ENCODE data around the gene MVP. TPM values are rescaled to one million over a fixed set of nuclear protein-coding genes. Genes with fewer than 3 reads are reported as not detected.
"Not testable (repeated sequence)": the region's sequence is repeated elsewhere in the genome, so short reads cannot be mapped to it uniquely, and the experiment has no call there.

MVP gene
- total RNA-seq, 1 donor from 2014 or later, result 67.9 TPM

- ATAC-seq, result peak; percentile 85
Measured at GRCh38 chr16:29815793-29816693, 4.2 kb upstream of the MVP start, which contains the start of gene PAGR1. Gene PAGR1 (plus strand): TSS chr16:29816152. CDS start chr16:29816526, 374 bp downstream.

DNA sequence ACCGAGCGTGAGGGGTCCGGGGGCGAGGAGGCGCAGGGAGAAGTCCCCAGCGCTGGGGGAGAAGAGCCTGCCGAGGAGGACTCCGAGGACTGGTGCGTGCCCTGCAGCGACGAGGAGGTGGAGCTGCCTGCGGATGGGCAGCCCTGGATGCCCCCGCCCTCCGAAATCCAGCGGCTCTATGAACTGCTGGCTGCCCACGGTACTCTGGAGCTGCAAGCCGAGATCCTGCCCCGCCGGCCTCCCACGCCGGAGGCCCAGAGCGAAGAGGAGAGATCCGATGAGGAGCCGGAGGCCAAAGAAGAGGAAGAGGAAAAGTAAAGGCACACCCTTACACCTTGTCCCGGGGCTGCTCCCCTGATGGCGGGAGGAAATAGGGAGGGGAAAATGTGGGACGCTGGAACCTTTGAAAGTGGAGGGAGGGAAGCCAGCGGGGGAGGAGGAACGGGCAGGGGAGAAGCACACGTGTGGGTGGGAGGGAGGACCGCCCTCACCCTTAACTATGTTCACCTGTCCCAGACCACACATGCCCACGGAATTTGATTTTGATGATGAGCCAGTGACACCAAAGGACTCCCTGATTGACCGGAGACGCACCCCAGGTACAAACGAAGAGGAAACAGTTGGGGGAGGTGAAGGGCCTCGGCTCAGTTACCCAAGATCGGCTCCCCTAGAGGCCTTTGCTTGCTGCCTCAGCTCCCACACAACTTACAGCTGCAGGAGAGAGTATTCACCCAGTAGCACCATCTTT lies 3.4 kb upstream of the MVP start:
- ATAC-seq, result peak; percentile 14

GRCh38 chr16:29818082-29818481 lies 2.2 kb upstream of the MVP start:
- ATAC-seq, result no peak

DNA sequence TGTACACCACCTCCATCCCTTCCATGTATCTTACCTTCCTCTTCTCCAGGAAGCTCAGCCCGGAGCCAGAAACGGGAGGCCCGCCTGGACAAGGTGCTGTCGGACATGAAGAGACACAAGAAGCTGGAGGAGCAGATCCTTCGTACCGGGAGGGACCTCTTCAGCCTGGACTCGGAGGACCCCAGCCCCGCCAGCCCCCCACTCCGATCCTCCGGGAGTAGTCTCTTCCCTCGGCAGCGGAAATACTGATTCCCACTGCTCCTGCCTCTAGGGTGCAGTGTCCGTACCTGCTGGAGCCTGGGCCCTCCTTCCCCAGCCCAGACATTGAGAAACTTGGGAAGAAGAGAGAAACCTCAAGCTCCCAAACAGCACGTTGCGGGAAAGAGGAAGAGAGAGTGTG lies 756 bp upstream of the MVP start:
- ATAC-seq, result no peak

DNA sequence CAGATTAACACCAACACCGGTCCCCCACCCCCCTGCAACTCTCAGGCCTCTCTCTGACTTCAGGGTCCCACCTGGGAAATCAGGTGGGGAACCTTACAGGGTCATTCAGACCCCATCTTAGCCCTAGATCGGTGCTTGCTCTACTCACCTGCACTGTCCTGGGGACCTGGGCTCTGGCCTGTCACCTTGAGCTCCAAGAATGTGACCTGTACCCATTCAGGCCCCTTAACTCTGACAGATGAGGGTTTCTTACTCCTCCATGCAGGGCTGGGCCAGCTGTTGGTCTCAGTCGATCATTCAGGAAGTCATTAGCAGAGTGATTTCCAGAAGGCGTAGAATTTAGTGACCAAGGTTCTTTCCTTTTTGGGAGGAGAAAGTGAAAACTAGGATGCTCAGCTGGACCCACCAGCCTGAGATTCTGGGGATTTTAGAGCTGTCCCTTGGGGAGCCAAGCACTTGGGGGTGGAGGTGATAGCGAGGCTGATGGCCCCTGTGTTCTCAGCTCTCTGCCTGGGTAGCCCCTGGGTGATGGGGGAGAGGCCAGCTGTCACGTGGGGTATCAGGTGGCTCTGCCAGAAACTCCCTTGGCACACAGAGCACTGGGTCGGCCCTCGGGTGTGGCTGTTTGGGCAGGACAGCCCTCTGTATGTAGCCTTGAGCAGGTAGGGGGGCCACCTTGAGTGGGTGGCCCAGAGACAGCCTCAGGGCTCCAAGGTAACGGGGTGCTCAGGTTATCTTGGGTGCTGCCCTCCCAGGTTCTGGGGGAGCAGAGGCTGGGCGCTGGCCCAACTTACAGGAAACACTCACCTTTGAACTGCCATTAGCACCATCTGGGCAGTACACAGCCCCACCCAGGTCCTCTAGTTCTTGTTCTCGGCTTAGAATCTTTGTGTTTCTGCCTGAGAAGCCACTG lies 724 bp downstream of the MVP start:
- ATAC-seq, result peak; percentile 59

DNA sequence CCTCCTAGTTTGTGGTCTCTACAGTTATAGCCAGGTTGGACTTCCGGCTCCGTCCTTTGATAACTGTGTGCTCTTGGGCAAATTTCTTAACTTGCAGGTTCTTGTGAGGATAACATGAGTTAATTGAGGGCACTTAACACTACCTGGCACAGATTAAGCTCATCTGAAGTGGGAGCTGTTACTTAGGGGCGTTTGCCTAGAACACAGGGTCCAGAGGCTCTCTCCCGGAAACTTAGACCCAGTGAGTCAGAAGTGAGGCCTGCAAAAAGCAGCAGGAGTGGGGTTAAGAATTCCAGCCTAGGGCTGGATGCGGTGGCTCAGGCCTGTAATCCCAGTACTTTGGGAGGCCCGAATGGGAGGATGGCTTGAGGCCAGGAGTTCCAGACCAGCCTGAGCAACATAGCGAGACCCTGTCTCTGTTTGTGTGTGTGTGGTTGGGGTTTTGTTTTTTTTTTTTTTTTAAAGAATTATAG lies 1.4 kb downstream of the MVP start:
- ATAC-seq, result peak; percentile 30

- no peak for ATAC-seq
Measured at GRCh38 chr16:29824589-29825144, 4.4 kb downstream of the MVP start.

GRCh38 chr16:29825145-29826044 lies 5.1 kb downstream of the MVP start:
- peak; percentile 56 for ATAC-seq

GRCh38 chr16:29826342-29826695 lies 6.1 kb downstream of the MVP start:
- ATAC-seq, result no peak

DNA sequence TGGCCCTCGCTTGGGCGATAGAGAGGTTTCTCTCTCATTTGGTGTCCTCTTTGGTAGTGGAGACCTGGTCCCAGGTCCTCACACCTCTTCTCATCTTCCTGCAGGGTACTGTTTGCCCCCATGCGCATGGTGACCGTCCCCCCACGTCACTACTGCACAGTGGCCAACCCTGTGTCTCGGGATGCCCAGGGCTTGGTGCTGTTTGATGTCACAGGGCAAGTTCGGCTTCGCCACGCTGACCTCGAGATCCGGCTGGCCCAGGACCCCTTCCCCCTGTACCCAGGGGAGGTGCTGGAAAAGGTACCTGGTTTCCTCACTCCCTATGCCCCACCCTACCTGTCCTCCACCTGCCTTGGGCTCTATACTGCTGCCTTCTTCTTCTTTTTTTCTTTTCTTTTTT lies 10.5 kb downstream of the MVP start:
- ATAC-seq, result peak; percentile 4

DNA sequence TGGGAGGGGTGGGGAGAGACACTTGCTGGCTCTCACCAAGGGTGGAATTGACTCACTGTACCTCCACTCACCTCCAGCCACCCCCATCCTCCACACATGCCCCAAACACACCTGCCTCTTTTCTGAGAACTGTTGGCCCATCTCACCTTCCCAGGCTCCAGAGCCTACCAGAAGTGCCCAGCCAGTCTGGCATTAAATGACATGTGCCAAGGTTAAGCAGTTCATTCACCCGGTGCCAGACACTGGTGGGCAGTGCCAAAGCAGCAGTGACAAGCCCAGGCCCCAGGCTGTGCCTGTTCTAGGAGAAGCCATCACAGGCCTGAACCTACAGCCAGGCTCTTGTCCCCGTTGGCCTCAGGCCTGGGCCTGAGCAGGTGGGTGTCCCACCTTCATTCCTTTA lies 11.2 kb downstream of the MVP start:
- ATAC-seq, result peak; percentile 39

DNA sequence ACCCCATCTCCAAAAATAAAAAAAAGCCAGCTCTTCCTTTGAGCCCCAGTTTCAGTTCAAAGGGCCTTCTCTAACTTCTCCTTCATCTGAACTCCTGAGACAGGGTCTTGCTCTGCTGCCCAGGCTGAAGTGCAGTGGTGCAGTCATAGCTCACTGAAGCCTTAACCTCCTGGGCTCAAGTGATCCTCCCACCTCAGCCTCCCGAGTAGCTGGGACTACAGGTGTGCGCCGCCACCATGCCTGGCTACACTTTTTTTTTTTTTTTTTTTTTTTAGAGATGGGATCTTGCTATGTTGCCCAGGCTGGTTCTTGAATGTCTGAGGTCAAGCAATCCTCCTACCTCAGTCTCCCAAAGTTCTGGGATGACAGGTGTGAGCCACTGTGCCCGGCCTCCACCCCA lies 13.0 kb downstream of the MVP start:
- ATAC-seq, result not testable (repeated sequence)

DNA sequence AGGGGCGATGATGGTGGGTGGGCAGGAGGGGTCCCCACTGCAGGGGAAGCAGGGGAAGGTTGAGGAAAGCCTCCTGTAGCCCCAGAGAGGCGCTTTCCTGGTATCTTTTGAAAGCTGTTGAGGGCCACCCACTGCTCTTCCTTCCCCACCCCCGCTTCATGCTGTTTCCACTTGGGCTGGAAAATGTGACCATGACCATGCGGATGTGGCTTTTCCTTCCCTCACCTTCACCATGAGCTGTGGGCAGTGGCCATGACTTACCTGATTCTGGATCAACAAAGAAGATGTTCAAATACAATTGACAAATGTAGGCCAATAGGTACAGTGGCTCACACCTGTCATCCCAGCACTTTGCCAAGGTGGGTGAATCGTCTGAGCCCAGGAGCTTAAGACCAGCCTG lies 13.8 kb downstream of the MVP start:
- no peak for ATAC-seq

- no peak for ATAC-seq
Measured at GRCh38 chr16:29835926-29836325, 15.7 kb downstream of the MVP start.

GRCh38 chr16:29836623-29837022 lies 16.4 kb downstream of the MVP start:
- no peak for ATAC-seq

GRCh38 chr16:29837841-29838240 lies 17.6 kb downstream of the MVP start:
- ATAC-seq, result no peak

- no peak for ATAC-seq
Measured at GRCh38 chr16:29839822-29840221, 19.6 kb downstream of the MVP start.

DNA sequence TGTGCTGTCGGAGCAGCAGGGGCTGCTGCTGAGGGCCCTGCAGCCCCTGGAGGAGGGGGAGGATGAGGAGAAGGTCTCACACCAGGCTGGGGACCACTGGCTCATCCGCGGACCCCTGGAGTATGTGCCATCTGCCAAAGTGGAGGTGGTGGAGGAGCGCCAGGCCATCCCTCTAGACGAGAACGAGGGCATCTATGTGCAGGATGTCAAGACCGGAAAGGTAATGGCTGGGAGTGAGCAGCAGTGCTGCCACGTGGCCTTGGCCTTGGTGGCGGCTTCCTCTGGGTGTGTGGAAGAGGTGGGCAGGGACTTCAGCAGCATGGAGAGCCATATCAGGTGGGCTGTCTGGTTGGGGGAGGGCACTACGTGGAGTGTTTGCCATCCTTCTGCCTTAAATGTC lies 20.0 kb downstream of the MVP start:
- ATAC-seq, result no peak

GRCh38 chr16:29841631-29842030 lies 21.4 kb downstream of the MVP start:
- ATAC-seq, result peak; percentile 26

- ATAC-seq, result no peak
Measured at GRCh38 chr16:29842732-29843346, 22.6 kb downstream of the MVP start.

GRCh38 chr16:29843931-29844330 lies 23.7 kb downstream of the MVP start:
- ATAC-seq, result no peak
